HG03565 (cell line): ENCODE measurements around the gene RTCB.

Experiments used
- ATAC-seq: cut with Tn5 transposase; IDR thresholded peaks from one replicate; pipeline ENCODE4 v1.9.1; 2021; ENCODE audit warnings: mild to moderate bottlenecking, moderate library complexity; ENCODE audit not compliant: unreplicated experiment

RTCB gene

DNA sequence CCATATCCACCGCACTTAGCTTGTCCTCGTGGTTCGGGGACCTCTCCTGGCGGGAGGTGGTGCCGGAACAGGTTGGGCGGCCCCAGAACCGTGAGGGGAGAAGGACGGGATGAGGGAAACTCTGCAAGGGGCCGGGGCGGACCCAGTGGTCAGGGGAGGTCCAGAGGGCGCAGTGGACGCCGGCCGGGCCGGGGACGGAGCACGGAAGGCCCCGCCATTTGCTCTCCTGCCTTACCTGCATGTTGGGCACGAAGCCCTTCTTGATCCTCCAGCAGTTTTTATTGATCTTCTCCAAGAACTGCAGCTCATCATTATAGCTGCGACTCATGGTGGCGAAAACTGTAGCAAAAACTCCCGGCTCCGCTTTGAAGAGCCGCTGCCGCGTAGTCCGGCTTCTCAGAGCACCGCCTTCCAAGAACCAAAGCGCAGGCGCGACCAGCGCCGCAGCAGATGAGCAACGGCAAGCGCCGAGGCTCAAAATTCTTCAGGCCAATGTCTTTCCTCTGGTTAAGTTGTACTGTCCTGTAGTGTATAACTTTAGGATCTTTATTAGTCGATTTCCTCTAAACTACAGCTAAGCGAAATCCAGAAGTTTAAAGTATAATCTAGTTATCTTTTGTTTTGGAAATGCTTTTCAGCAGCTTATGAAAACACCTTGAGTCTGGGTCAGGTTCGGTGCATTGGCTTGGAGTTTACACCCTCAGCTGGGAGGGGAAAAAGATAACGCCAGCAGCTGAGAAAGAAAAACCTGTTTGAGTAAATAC is at the start of gene RTCB:
RTCB (minus strand) TSS at position 419 of the 764 bp plus-strand sequence; CDS start at position 328, 91 bp downstream.
- ATAC-seq: peak; percentile 69

DNA sequence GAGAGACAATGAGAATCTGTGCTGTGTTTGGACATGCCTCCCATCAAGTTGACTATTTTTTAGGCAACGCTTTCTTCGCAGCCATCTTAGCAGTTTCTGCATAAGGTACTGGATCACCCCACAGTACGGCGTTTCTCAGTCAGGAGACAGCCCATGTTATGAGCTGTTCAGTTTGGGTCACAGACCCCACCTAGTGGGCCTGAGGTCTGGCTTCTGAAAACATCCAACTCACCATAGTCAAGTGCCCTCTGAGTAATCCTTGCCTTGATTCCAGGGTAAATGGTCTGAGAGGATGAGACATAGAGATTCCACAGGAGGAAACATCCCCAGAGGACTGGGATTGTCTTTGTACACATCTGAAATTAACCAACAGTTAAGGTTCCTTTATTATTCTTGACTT is 45.0 kb upstream of the RTCB start:
- no peak for ATAC-seq

DNA sequence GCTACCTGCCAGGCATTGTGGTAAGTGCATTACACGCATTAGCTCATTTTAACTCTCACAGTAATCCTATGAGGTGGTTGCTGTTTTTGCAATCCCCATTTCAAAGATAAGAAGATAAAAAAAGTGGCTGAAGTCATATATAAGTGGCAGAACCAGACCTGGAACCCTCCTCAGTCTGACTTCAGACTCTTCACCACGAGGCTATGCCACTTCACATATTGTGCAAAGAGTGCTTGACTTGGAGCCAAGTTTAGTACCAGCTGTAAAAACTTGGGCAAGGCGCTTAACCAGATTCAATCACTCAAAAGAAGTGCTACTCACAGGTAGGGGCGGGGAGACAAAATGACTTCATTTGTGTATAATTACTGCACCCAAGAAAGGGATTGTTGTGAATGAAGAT is 36.9 kb upstream of the RTCB start:
- ATAC-seq: no peak

DNA sequence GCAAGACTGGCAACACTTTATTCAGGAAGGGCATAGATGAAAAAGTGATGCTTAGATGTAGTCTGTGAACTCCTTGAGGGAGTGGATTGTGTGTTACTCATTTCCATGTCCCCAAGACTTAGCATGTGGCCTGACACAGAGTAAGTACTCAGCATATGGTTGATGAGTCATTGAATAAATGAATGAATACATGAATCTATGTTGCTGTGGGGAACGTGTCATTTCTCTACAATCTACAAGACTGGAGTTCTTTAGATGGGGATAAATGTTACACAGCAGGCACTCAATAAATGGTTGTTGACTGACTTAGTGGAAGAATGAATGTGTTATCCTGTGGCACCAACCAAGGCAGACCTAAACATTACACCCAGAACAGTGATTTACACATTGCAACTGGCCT is 34.3 kb upstream of the RTCB start:
- no peak for ATAC-seq

DNA sequence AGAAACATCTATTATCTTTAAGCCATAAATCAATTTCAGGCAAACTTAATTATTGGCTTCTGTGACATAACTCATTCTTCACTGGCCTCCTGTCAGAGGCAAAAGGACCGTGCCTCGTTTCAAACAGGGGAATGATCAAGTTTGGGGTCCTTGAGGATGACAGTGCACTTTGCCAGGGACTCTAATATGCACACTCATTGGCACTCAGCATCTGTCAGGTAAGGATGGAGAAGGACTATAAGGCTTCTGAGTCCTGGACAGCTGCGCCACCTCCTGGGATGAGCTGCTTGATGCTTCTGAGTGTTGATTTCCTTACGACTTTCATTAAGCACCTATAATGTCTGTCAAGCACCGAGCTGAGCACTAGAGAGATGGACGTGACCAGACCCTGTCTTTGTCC is 32.0 kb upstream of the RTCB start:
- ATAC-seq: no peak

DNA sequence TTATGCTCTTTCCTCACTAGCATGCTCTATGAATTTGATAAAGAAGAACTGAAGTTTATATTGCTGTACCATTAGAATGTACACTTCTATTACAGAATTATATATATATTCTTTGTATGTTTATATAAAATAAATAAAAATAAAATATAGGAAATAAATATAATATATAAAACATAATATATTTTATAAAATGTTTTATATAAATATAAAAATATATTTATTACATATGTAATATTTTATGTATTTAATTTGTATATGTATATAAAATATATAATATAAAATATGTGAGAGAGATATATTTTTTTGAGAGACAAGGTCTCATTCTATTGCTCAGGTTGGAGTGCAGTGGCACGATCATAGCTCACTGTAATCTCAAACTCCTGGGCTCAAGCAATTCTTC is 18.3 kb upstream of the RTCB start:
- ATAC-seq: no peak

DNA sequence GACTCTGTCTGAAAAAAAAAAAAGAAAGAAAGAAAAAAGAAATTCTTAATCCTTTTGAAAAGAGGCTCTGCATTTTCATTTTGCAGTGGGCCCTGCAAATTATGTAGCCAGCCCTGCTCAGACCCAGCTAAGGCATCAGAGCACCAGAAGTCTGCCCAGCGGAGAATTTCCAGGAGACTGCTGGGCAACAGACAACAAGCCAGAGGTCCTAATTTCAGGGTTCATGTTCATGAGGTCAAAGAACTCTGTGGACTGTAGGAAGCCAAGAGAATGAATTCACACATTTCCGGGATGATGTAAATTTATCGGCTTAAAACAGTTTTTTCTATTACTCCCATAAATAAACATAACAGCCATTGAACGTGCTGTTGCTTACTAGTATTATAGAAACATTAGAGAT is 14.8 kb upstream of the RTCB start:
- ATAC-seq: no peak

DNA sequence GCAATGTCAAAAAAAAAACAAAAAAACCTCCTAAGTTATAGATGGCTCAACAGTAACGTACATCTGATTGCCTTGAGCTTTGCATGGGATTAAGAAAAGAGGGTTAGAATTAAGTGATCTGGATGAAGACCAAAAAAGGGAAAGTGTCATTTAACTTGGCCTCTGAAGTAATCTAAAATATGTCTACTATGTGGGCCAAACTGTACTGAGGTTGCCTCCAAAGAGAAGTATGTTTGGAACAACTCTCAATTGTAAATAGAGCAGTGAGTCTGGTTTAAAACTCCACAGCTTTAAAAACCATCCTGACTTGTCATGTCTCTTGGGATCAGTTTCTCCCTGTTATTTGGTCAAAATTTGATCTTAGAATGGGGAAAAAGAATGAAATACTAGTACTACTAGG is 11.6 kb upstream of the RTCB start:
- no peak for ATAC-seq

DNA sequence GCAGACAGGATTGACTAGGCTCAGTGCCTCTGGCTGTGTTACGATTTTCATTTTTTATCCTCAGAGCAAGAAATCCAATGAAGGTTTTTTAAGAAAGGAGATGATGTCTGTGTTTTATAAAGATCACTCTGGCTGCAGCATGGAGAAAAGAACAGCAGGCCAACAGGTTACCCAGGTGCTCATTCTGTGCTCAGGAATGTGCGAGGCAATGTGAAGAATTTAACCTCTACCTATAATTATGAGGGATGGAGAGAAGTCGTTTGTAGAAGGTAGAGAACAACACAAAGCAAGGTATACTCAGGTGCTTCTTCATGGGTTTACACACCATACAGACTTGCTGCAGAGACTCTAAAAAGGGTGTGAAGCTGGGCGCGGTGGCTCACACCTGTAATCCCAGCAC is 10.0 kb upstream of the RTCB start:
- no peak for ATAC-seq

DNA sequence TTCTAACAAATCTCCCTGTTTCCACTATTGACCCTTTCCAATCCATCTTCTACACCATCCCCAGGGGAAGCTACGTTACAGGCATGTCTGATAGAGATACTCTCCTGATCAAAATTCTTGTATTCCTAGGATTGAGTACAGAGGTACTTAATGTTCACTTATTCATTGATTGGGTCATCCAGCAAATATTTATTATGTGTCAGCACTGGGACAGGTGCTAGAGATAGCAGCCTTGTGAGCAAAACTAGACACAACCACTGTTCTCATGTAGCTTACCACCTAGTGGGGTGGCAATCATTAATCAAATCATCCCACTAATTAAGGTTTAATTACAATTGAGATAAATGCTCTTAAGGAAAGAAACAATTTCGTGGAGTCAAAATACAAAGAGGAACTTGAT is 9.4 kb upstream of the RTCB start:
- ATAC-seq: no peak

DNA sequence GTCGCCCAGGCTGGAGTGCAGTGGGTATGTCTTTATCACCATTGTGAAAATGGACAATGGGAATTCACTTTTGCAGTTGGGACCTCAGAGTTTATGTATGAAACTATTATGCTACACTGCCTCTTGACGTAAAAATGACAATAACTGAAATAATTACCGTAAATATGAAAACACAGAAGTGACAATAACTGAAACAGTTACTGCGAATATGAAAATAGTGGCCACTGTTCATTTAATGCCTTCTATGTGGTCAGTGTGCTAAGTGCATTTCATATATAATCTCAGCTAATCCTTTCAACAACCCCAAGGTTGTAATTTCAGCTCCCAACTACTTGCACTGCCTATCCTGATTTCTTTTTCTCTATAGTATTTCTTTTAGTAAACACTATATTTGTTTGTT is 5.9 kb upstream of the RTCB start:
- ATAC-seq: no peak

DNA sequence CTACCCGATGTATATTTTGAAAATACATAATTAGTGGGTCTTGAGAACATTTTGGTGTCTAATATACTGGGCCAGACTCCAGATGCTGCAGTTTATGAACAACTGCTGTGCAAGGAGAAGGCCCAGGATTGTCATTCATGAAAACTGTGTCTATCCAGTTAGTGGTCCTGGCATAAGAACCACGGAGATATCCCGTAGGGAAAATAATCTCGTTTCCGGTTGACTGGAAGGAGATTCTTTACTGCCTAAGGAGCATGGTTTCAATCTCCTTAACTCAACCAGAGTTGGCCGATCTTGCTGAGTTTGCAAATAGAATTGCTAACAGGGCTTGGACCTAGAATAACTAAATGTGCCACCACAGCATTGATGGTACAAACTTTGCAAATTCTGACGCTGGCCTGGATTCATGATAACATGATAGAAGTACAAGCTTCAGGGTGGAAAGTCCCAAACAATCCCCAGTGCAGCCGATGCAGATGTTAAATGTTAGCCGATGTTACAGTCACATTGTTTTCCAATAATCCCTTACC is 4.6 kb upstream of the RTCB start:
- ATAC-seq: no peak

DNA sequence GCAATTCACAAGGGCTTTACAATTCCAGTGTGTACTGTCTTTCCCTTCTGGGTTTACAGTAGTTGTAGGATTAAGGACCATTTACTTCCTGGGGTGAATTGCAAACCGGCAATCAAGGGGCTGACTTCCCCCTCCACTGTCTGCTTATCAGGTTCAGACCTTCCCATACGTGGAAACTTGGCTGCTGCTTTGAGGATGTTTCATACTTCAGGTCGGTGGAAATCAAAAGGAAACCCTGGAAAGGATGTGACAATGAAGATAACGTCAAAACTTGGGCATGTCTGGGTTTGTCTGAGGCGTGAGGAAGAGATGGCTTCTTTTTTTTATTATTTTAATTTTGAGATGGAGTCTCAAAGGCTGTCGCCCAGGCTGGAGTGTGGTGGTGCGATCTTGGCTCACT is 2.1 kb upstream of the RTCB start:
- ATAC-seq: no peak

DNA sequence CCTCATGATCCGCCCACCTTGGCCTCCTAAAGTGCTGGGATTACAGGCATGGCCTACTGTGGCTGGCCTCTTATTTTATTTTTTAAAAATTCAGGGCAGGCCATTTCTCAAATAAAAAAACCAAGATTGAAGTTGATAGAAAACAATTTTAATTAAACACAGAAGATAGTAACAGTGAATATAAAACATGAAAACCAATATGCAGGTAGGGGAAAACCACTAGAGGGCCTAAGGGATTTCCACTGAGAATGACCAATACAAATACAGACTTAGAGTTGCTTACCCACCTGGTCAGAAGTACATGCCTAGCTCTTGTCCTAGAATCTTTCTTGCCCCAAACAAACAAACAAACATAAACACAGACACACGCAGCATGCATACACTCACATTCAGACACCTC is 1.7 kb upstream of the RTCB start:
- ATAC-seq: no peak

DNA sequence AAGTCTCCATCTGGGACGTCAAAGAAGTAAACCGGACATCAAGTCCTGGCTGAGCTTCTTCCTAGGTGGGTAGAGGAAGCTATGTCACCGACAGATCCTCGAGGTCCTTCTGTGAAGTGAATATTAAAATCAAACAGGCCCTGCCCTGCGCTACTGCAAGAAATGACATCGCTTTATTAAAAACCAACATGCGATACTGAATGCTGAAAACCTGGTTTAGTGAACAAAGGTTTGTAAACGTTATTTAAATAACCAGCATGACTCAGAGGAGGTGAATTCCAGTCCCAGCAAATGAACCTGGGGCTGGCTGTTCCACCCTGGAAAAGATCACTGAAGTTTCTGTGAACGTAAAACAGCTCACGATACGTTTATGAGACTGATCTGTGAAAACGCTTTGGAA is 645 bp downstream of the RTCB start:
- ATAC-seq: peak; percentile 4

DNA sequence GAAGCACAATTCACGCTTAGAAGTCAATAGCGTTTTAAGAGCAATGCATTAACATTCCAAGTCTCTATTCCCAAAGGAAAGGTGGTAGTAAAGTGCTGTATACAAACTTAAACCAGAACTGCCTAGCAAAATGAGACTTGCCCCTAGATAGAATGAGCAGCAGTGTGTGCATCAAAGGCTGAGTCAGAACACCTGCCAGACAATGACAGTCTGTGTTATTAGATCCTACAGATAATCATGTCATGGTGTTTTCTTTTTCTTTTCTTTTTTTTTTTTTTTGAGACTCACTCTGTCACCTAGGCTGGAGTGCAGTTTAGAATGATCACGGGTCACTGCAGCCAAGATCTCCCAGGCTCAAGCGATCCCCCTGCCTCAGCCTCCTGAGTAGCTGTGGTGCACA is 1.6 kb downstream of the RTCB start:
- ATAC-seq: no peak

DNA sequence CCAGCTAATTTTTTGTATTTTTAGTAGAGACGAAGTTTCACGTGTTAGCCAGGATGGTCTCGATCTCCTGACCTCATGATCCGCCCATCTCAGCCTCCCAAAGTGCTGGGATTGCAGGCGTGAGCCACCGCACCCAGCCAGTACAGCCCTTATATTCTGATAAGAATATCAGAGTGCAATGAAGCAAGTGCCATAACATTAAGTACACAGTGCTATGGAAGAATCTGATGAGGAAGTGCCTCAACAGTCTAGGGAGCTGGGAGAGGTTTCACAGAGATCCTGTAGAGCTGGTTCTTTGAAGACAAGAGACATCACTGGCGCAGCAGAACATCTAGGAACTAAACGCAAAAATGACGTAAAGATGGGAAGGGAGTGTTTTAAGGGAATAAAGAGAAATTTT is 2.1 kb downstream of the RTCB start:
- ATAC-seq: no peak

DNA sequence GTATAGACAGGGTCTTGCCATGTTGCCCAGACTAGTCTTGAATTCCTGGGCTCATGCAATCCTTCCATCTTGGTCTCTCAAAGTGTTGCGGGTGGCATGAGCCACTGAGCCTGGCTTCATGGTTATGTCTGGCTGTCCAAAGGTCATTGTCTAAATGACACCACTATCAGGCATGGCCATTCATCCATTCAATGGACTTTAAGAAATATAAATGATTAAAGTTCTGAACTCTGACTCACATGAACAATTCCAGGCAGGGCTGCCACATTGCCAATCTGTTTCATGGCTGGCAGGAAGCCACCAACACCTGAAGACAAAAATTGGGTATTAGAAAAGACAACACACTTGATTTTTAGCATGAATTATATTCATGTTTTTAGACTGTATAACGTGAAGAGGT is 4.1 kb downstream of the RTCB start:
- no peak for ATAC-seq

DNA sequence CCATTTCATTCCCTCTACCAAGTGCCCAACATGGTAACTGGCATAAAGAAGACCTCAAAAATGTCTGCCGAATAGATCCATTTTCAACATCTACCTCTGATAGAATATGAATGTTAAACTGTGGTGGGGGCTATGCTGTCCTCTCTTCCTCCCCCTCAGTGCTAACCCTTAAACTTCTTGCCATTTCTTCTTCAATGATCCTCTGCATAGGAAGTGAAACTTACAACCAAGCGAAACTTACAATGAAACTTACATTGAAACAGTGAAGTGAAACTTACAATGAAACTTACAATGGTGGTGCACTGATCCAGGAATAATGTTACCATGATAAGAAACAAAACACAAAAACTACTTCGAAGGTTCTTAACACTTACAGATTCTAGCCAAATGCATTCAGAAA is 4.7 kb downstream of the RTCB start:
- ATAC-seq: peak; percentile 32

DNA sequence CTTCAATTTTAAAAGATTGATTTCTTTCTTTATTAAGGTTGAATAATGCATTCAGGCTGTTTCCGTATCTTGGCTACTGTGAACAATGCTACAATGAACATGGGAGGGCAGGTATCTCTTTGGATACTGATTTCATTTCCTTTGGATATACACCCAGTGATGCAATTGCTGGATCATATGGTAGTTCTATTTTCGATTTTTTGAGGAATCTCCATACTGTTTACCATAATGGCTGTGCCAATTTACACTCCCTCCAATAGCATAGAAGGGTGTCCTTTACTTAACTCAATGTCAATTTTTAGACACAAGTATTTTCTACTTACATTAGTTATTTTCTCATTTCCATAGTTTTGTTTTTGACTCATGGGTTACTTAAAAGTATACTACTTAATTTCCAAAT is 8.0 kb downstream of the RTCB start:
- no peak for ATAC-seq

DNA sequence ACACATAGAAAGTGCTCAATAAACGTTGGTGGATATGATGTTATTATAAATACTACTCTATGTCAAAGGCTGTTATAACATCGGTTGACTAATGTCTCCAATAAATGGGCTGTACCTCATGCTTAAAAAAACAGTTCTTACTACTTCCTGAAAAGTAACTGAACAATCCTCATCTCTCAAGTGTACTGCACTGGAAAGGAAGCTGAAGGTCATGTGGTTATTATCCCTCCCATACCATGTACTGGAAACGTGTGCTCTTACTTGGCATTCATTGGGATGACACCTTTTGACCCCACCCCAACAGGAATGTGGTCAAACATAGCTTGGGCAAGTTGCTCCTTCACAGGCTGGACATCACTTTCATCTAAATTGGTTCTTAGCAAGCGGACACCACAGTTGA is 10.6 kb downstream of the RTCB start:
- ATAC-seq: no peak

DNA sequence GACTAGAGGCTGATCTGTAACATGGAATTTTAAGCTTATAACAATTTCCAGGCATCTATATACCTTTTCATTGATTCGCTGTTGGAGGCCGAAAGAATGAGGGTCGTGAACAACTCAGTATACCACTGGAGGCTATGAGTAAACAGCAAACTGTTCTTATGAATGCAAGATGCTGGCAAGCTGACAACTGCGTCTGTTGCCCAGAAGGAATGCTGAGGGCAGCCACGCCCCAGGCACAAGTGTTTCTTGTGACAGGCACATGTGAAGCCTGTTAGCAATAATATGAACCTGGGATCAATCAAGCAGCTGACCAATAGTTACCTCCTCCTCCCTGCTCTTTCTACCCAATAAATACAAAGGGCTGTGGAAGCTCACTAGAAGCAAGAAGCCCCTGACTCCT is 15.3 kb downstream of the RTCB start:
- ATAC-seq: no peak

DNA sequence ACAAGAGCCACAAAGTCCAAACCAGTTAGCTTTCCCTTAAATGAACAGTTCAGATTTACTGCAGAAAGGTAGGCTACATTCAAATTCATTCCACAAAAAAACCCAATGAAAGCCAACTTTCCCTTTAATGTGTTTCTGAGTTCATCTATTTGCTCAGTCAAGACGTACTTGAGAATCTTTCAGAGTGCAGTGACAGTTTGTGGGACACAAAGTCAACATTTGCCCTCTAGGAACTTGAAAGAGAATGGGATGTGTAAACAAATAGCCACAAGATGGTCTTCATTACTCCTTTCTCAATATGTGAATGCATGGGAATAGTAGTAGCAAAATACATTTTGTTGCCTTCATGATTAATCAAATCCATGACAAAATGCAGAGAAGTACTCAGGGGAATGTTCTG is 15.8 kb downstream of the RTCB start:
- no peak for ATAC-seq
